ENCODE measurements around the gene SPRR2G. TPM values are rescaled to one million over a fixed set of nuclear protein-coding genes. Genes with fewer than 3 reads are reported as not detected.

Gene SPRR2G
- polyA plus RNA-seq, 1 of the 3 experiments (the other 2 are of a cell fraction), result not detected

Small RNA genes lying within 50 kb of the gene (small RNA-seq; reads per million reads assigned to genes)
- gene SPRR2C, result 0 reads per million in 7 experiments

Other genes starting within 250 kb of the SPRR2G start
- gene IVL, start 242.3 kb downstream of the SPRR2G start, polyA plus RNA-seq (2012; rRNA removed), result 0.64 and 0.86 TPM in 2 replicates
- not detected in 2 replicates for gene SPRR5, start 203.7 kb downstream of the SPRR2G start, polyA plus RNA-seq (2012; rRNA removed)
- gene SPRR4, start 180.2 kb downstream of the SPRR2G start, polyA plus RNA-seq (2012; rRNA removed), result not detected in 2 replicates
- gene SPRR1A, start 166.8 kb downstream of the SPRR2G start, polyA plus RNA-seq (2012; rRNA removed), result not detected in 2 replicates
- gene SPRR3, start 149.1 kb downstream of the SPRR2G start, polyA plus RNA-seq (2012; rRNA removed), result not detected in 2 replicates
- gene SPRR1B, start 119.7 kb downstream of the SPRR2G start, polyA plus RNA-seq (2012; rRNA removed), result not detected in 2 replicates
- gene SPRR2D, start 109.8 kb downstream of the SPRR2G start, polyA plus RNA-seq (2012; rRNA removed), result not detected in 2 replicates
- gene SPRR2A, start 93.4 kb downstream of the SPRR2G start, polyA plus RNA-seq (2012; rRNA removed), result not detected in 2 replicates
- not detected in 2 replicates for gene SPRR2B, start 79.3 kb downstream of the SPRR2G start, polyA plus RNA-seq (2012; rRNA removed)
- not detected in 2 replicates for gene SPRR2E, start 56.4 kb downstream of the SPRR2G start, polyA plus RNA-seq (2012; rRNA removed)
- gene SPRR2F, start 37.4 kb downstream of the SPRR2G start, polyA plus RNA-seq (2012; rRNA removed), result not detected in 2 replicates
- gene LELP1, start 52.5 kb upstream of the SPRR2G start, polyA plus RNA-seq (2012; rRNA removed), result not detected in 2 replicates
- not detected in 2 replicates for gene PRR9, start 66.7 kb upstream of the SPRR2G start, polyA plus RNA-seq (2012; rRNA removed)
- not detected in 2 replicates for gene LORICRIN, start 108.8 kb upstream of the SPRR2G start, polyA plus RNA-seq (2012; rRNA removed)
- gene PGLYRP3, start 162.1 kb upstream of the SPRR2G start, polyA plus RNA-seq (2012; rRNA removed), result not detected in 2 replicates
- gene PGLYRP4, start 198.0 kb upstream of the SPRR2G start, polyA plus RNA-seq (2012; rRNA removed), result not detected in 2 replicates
- gene S100A9, start 207.0 kb upstream of the SPRR2G start, polyA plus RNA-seq (2012; rRNA removed), result not detected in 2 replicates
- not detected in 2 replicates for gene S100A12, start 224.7 kb upstream of the SPRR2G start, polyA plus RNA-seq (2012; rRNA removed)
- not detected in 2 replicates for gene S100A8, start 240.2 kb upstream of the SPRR2G start, polyA plus RNA-seq (2012; rRNA removed)